Omental fat pad (tissue), 4 donors: Measurements from ENCODE around the gene DIPK1C. TPM values are rescaled to one million over a fixed set of nuclear protein-coding genes. Genes with fewer than 3 reads are reported as not detected.

Source experiments
- ATAC-seq: fragments of 150-250 bp; one replicate; pipeline ENCODE4 v1.9.1; 2016; ENCODE audit warnings: mild to moderate bottlenecking, moderate library complexity; ENCODE audit not compliant: low FRiP score
- DNase-seq: peaks from one replicate; pipeline ENCODE4 v3.0.0-alpha.2; 2019; ENCODE audit warnings: low spot score
- total RNA-seq, 4 donors: library from RNA; depleted of rRNA; stranded (reverse); fragments of >200 nt; gene quantifications; one replicate each; pipeline ENCODE4 v1.1.0, GENCODE V29; 2016
- TF ChIP-seq, protein P1 (sequence below), 3 donors: fragments of 450-650 bp; IDR thresholded peaks; one replicate each; pipeline ENCODE4 v1.5.1; 2016 to 2017; ENCODE audit warnings: antibody characterized with exemption in 3 of 3, mild to moderate bottlenecking in 3 of 3, moderate library complexity in 2 of 3

DIPK1C gene
- total RNA-seq, 4 donors from 2014 or later, result 0.28 TPM; not detected in 3

GRCh38 chr18:74392323-74392722 is 64.8 kb downstream of the DIPK1C start:
- no peak for ATAC-seq
- TF ChIP-seq, protein P1, sequence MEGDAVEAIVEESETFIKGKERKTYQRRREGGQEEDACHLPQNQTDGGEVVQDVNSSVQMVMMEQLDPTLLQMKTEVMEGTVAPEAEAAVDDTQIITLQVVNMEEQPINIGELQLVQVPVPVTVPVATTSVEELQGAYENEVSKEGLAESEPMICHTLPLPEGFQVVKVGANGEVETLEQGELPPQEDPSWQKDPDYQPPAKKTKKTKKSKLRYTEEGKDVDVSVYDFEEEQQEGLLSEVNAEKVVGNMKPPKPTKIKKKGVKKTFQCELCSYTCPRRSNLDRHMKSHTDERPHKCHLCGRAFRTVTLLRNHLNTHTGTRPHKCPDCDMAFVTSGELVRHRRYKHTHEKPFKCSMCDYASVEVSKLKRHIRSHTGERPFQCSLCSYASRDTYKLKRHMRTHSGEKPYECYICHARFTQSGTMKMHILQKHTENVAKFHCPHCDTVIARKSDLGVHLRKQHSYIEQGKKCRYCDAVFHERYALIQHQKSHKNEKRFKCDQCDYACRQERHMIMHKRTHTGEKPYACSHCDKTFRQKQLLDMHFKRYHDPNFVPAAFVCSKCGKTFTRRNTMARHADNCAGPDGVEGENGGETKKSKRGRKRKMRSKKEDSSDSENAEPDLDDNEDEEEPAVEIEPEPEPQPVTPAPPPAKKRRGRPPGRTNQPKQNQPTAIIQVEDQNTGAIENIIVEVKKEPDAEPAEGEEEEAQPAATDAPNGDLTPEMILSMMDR (IDR thresholded peaks at IDR 0.05), result no peak
- no peak for DNase-seq

- TF ChIP-seq, protein P1 (IDR thresholded peaks at IDR 0.05), result no peak
- ATAC-seq, result no peak
Observed at GRCh38 chr18:74390900-74391299, 66.2 kb downstream of the DIPK1C start.

DNA sequence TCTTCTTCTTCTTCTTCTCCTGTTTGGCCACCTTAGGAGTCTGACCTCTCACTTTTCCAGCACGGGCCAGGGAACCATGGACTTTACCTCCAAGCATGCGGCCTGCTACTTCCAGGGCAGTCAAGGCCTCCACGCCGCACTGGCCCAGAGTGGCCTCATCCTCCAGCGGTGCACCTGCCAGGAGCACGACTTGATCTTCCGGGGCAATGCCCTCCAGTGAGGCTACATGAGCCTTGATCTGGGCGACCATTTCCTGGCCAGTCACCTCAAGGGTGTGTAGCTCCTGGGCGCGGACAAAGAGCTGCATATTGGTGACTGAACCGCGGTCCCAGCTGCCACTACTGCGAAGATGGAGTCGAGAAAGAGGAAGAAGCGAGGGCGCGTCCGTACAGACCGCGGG is 67.1 kb downstream of the DIPK1C start:
- no peak for DNase-seq
- TF ChIP-seq, protein P1 (IDR thresholded peaks at IDR 0.05), result no peak

More at GRCh38 chr18:74390900-74391299, 66.2 kb downstream of the DIPK1C start:
- no peak for DNase-seq

DNA sequence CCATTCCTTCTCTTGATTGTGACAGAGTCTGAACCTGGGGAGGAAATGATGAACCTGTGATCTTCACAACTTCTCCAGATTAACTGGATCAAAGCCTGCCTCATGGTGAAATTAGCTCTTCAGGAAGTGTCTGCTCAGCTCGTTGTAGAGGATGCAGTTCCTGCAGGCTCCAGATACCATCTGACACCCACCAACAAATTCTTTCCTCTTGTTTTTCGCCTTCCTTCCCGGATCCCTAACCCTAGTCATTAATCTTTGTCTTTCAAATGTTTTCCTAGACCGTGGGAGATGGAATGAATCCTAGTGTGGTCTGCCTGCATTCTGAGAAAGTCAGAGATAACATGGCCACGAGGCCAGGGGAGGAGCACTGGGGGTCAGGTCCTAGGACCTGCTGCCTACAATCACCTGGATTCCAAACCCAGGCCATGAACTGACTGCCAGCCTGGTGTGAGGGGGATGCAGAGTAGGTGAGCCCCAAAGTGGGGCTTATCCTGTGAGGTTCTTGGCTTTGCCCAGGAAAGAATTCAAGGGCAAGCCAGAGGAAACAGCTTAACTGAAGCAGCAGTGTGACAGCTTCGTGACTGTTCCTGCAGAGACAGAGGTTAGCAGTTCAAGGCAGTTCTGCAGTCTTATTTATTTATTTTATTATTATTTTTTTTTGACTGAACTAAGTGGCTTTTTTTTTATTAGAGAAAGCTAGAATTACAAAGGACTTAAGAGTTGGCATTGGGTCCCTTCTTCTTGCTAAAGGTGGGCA is 67.8 kb downstream of the DIPK1C start:
- TF ChIP-seq, protein P1 (IDR thresholded peaks at IDR 0.05), result no peak
- ATAC-seq (no peak), DNase-seq (no peak)

More for the DNA sequence above, 67.1 kb downstream of the DIPK1C start:
- no peak for ATAC-seq

- ATAC-seq, result no peak
- DNase-seq, result no peak
- TF ChIP-seq, protein P1 (IDR thresholded peaks at IDR 0.05), result no peak
Observed at GRCh38 chr18:74388227-74388626, 68.9 kb downstream of the DIPK1C start.

GRCh38 chr18:74387383-74387782 is 69.7 kb downstream of the DIPK1C start:
- TF ChIP-seq, protein P1 (IDR thresholded peaks at IDR 0.05), result no peak
- DNase-seq (no peak), ATAC-seq (peak; percentile 88)

Other genes with a start within 250 kb of the DIPK1C start
- 100 to 1,000 TPM; 258 to 547 (median 341) TPM for gene CYB5A, start 165.3 kb downstream of the DIPK1C start, total RNA-seq
- gene C18orf63, start 141.5 kb downstream of the DIPK1C start, total RNA-seq, result not detected
- gene CNDP2, start 39.1 kb upstream of the DIPK1C start, total RNA-seq, result 100 to 1,000 TPM in 1 of 4 donors, 10 to 100 TPM in 3; 78.8 to 132 (median 89.3) TPM
- not detected for gene CNDP1, start 77.2 kb upstream of the DIPK1C start, total RNA-seq
- gene ZNF407, start 140.6 kb upstream of the DIPK1C start, total RNA-seq, result 10 to 100 TPM; 13.4 to 26.7 (median 19.7) TPM